HL-60/S4 treated with retinoic acid at 250 ng/mL for 4 days and 3 days (cell line): ENCODE data around the gene GAB2.

Experiments
- in situ Hi-C: fragments of 300-500 bp; cut with MboI; formaldehyde crosslinking; loops from 2 replicates; pipeline ENCODE4 v1.7.0; 2022; ENCODE audit warnings: low sequenced_read_pairs

The GAB2 gene

GRCh38 chr11:78213526-78214330 lies 203.9 kb downstream of the GAB2 start:
- in situ Hi-C loops, result loop anchor here (25.0 kb wide), 1 partner anchor 349 kb away; the partner anchor contains the start of gene NARS2

GRCh38 chr11:78212586-78213371 lies 204.8 kb downstream of the GAB2 start:
- in situ Hi-C loops, result loop anchor here (25.0 kb wide), 1 partner anchor 350 kb away; the partner anchor contains the start of gene NARS2

- in situ Hi-C loops, result loop anchor here (25.0 kb wide), 1 partner anchor 351 kb away; the partner anchor contains the start of gene NARS2
Measured at GRCh38 chr11:78211565-78211964, 206.1 kb downstream of the GAB2 start.

GRCh38 chr11:78210000-78210608 lies 207.5 kb downstream of the GAB2 start:
- in situ Hi-C loops, result loop anchor here (25.0 kb wide), 1 partner anchor 352 kb away; the partner anchor contains the start of gene NARS2

GRCh38 chr11:78209478-78209877 lies 208.1 kb downstream of the GAB2 start:
- in situ Hi-C loops, result loop anchor here (25.0 kb wide), 1 partner anchor 353 kb away; the partner anchor contains the start of gene NARS2

GRCh38 chr11:78208257-78209165 lies 209.1 kb downstream of the GAB2 start:
- in situ Hi-C loops, result loop anchor here (25.0 kb wide), 1 partner anchor 354 kb away; the partner anchor contains the start of gene NARS2

- in situ Hi-C loops, result loop anchor here (25.0 kb wide), 1 partner anchor 355 kb away; the partner anchor contains the start of gene NARS2
Measured at GRCh38 chr11:78207532-78208256, 209.9 kb downstream of the GAB2 start.

- in situ Hi-C loops, result loop anchor here (25.0 kb wide), 1 partner anchor 357 kb away; the partner anchor contains the start of gene NARS2
Measured at GRCh38 chr11:78205691-78206090, 211.9 kb downstream of the GAB2 start.

GRCh38 chr11:78205256-78205655 lies 212.4 kb downstream of the GAB2 start:
- in situ Hi-C loops, result loop anchor here (25.0 kb wide), 1 partner anchor 357 kb away; the partner anchor contains the start of gene NARS2

- in situ Hi-C loops, result loop anchor here (25.0 kb wide), 1 partner anchor 359 kb away; the partner anchor contains the start of gene NARS2
Measured at GRCh38 chr11:78203184-78203583, 214.4 kb downstream of the GAB2 start.

GRCh38 chr11:78202733-78203167 lies 214.9 kb downstream of the GAB2 start:
- in situ Hi-C loops, result loop anchor here (25.0 kb wide), 1 partner anchor 360 kb away; the partner anchor contains the start of gene NARS2

GRCh38 chr11:78201096-78201818 lies 216.4 kb downstream of the GAB2 start:
- in situ Hi-C loops, result loop anchor here (25.0 kb wide), 1 partner anchor 361 kb away; the partner anchor contains the start of gene NARS2

- in situ Hi-C loops, result loop anchor here (25.0 kb wide), 1 partner anchor 362 kb away; the partner anchor contains the start of gene NARS2
Measured at GRCh38 chr11:78200553-78200952, 217.1 kb downstream of the GAB2 start.

- in situ Hi-C loops, result loop anchor here (25.0 kb wide), 1 partner anchor 362 kb away; the partner anchor contains the start of gene NARS2
Measured at GRCh38 chr11:78200061-78200460, 217.6 kb downstream of the GAB2 start.

GRCh38 chr11:78199653-78200015 lies 218.0 kb downstream of the GAB2 start:
- in situ Hi-C loops, result loop anchor here (25.0 kb wide), 1 partner anchor 363 kb away; the partner anchor contains the start of gene NARS2

- in situ Hi-C loops, result no loop called here
Measured at GRCh38 chr11:78199015-78199652, 218.5 kb downstream of the GAB2 start.

GRCh38 chr11:78197816-78198215 lies 219.8 kb downstream of the GAB2 start:
- in situ Hi-C loops, result no loop called here
